ENCODE measurements around the gene TEX2.
"Not testable (repeated sequence)": the region's sequence is repeated elsewhere in the genome, so short reads cannot be mapped to it uniquely, and the experiment has no call there.

TEX2 gene

GRCh38 chr17:64131606-64132270 lies 131.3 kb downstream of the TEX2 start:
- no peak for DNase-seq

DNA sequence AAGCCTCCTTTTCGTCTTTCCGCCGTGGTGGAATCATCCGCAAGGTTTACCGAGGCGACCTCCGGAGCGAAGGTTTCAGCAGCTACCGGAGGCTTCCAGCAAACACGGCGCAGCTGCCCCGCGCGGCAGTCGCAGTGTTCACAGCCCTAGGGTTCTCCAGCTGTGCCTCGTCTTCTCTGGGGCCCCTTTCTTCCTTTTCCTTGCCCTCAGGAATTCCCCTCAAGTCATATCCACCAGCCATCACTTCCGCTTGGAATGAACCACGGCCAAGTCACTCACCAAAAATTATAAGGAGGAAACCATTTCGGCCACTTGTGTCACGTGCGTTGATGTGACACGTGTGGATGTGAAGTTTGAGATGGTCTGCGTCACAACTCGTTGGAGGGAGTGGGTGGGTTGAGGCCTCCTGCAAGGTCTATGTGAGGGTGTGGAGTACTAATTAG lies 132.5 kb downstream of the TEX2 start:
- DNase-seq, result peak; percentile 30

DNA sequence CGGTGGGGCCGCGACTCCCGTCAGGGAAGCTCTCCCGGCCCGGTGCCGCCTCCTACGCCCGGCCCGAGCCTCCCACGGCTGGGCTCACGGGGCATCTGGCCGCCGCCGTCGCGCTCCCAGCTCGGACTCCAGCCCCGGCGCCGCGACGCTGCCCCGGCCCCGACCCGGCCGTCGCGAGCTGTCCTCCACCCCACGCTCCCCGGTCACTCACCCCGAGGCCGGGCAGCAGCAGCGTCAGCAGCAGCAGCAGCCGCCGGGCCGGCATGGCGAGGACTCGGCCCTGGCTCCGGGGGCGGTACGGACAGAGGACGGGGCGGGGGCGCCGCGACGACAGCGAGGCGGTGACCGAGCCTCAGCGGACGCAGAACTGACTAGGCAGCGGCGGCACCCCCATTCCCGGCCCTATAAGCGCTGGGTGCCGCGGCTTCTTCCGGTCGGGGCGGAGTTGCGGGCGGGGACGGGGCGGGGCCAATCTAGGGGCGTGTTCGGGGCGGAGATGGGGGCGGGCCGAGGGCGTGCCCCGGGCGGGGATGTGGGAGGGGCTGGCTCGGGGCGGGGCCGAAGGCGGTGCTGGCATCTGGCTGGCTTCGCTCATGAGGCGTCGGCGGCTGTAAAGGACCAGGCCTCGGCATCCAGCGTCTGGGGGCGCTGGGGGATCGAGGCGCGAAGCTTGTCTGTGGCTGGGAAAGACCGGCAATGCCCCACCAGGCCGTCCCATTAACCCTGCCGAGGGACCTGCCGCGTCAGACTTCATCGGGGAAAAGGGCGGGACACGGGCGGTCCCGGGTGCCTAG lies 133.1 kb downstream of the TEX2 start, which contains the start of gene ERN1:
Gene ERN1 (minus strand): TSS at position 380 of the 794 bp plus-strand sequence. CDS start 115 bp downstream, at position 265.
- peak; percentile 92 for DNase-seq

DNA sequence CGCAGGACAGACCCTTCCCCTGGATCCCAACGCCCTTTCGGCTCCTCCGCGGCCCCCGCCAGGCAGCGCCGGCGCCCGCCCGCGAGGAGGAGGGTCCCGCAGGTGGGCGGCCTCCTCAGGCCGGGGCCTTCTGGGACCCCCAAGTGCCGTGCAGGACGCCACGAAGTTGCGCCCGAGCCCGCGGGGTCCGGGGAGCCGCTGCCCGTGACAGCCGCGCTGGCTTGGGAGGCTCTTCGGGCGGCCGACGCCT lies 133.6 kb downstream of the TEX2 start:
- DNase-seq, result no peak

GRCh38 chr17:64128787-64129514 lies 134.1 kb downstream of the TEX2 start:
- no peak for DNase-seq

DNA sequence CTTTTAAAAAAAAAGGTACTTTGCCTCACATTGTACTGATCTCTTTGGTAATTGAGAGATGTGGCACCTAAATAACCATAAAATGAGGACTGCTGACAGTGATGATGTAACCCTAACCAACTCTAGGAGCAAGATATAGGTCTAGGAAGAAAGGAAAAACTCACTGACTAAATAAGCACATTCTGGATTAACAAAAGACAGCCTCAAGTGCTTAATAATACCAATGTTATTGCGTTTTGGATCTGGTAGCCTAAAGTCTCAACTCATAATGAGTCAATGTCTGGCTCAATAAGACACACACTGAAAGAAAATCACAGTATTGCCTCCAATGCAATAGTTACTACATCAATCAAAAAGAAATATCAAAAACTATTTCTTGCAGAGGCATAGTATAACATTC lies 136.1 kb downstream of the TEX2 start:
- DNase-seq, result no peak

- DNase-seq, result no peak
These were observed 137.1 kb downstream of the TEX2 start for GRCh38 chr17:64125937-64126336.

DNA sequence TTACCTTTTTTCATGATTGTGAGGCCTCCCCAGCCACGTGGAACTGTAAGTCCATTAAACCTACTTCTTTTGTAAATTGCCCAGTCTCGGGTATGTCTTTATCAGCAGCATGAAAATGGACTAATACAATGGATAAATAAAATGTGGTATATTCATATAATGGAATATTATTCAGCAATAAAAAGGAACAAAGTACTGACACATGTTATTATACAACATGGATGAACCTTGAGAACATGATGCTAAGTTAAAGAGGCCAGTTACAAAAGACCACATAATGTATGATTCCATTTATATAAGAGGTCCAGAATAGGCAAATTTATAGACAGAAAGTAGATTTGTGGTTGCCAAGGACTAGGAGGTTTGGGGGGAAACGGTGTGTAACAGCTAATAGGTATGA lies 138.5 kb downstream of the TEX2 start:
- DNase-seq, result no peak

DNA sequence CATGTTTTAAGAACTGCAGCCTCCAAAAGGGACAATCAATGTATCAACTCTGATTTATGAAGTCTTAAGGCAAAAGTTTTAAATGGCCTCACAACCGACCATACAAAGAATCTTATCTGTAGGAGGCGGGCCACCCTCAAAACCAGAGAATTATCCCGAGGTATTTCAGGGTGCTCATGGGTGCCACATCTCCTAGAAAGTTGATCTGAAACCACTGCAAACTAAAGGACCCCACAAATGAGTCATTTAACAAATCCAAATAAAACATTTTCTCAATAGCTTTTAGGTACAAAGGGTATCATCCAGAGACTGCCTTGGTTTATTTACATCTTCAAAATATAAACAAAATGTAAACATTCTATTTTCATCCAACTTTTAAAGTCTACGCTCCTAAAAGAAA lies 139.9 kb downstream of the TEX2 start:
- DNase-seq, result no peak

DNA sequence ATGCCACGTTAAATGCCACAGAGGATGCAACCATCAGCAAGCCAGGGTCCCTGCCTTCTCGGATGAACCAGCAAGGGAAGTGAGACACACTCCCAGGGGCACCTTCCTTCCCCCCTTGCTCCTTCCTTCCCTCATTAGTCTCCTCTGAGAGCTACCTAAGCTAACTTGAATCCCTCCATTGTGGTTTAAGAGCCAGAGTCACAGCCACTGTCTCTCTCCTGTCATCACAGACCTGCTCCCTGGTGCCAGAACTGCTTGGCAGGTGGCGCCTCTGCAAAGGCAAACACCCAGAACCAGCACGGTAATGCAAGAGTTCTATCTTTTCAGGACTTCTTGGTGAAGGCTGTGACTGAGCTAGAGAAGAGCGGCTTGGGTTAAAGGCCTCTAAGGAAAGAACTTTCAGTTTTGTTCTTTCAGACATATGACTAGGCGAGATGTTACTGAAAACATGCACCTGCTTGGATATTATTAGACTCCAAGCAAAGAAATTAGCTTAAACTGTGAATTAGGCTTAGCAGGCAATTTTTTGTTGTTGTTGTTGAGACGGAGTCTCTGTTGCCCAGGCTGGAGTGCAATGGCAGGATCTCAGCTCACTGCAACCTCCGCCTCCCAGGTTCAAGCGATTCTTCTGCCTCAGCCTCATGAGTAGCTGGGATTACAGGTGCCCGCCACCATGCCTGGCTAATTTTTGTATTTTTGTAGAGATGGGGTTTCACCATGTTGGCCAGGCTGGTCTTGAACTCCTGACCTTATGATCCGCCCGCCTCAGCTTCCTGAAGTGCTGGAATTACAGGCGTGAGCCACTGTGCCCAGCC lies 141.9 kb downstream of the TEX2 start:
- DNase-seq, result not testable (repeated sequence)

DNA sequence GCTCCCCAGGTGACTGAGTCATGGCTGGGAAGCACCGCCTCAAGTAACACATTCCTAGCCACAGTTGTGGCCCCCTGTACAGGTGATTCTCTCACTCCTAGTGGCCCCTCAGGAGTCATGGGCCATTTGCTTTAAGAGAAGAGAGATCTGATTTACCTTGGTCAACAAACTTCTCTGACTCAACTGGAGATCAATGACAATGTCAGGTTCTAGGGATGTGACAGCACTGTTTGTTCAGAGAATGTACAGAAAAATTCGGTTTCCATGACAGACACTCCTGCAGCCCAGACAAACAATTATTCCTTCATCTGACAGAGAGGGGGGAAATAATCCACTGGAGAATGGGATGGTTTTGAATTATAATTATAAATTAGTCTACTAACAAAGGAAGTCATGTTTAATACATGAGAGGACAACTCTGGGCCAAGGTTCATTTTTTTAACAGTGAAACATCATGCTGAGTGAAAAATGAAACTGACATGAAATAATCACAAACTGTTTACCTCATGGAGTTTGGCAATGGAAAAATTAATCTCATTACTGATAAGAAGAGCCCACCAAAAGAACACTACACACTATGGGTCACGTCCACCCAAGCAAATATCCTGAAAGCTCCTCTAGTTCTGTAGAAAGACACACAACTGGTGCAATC lies 142.8 kb downstream of the TEX2 start:
- DNase-seq, result no peak

DNA sequence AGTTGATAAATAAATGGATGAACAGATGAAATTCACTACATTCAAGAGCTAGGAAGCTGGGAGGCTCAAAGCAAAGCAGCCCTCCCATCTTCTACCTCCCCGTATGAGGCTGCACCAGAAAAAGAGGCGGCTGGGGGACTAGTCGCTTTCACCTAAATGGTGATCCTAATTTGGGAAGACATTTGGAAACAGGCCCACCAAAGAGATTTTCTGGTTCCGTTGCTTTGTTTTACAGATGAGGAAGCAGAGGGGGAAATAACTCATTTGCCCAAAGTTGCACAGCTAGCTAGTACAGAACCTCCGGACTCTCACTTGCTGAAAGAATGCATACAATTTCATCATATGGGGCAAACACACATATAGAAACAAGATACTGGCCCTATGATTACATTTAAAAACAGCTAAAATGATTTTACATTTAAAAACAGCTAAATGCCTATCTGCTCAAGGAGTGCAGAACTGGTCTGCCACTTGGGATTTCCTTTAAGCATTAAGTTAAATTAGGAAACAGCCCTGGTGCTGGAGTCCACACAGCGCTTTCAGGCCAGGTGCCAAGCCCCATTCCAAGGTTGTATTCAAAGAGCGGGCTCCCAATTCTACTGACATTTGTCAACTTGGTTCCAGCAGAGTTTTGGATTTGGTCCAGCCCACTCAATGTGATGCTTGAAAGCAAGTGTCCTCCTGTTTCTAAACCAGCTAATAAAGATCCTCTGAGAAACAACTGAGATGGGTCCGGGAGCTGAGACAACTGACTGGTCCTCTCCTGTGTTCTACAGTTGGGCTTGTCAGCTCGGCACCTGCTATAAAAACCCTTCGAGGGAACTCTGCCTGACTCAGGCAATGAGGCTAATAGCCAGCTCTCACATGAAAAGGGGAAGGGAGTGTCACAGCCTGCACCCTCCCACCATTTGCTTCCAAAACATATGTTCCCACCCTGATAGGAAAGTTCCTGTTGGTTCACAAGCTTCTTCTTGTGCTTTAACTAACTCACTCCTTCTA lies 144.8 kb downstream of the TEX2 start:
- no peak for DNase-seq

GRCh38 chr17:64115822-64116534 lies 147.1 kb downstream of the TEX2 start:
- no peak for DNase-seq

GRCh38 chr17:64115043-64115698 lies 147.9 kb downstream of the TEX2 start:
- DNase-seq, result no peak

GRCh38 chr17:64113006-64113405 lies 150.1 kb downstream of the TEX2 start:
- no peak for DNase-seq

DNA sequence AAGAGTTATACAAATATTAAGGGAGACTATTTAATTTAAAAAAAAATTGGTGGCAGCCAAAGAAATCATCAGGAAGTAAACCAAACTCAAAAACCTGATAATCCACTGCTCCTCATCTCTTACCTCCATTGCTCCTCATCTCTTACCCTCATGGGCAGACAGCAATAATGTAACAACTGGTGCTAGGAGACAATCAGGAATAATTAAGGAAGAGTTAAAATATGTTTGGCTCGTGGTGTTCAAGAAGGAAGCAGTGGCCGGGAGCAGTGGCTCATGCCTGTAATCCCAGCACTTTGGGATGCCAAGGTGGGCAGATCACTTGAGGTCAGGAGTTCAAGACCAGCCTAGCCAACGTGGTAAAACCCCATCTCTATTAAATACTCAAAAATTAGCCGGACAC lies 151.2 kb downstream of the TEX2 start:
- DNase-seq, result no peak

DNA sequence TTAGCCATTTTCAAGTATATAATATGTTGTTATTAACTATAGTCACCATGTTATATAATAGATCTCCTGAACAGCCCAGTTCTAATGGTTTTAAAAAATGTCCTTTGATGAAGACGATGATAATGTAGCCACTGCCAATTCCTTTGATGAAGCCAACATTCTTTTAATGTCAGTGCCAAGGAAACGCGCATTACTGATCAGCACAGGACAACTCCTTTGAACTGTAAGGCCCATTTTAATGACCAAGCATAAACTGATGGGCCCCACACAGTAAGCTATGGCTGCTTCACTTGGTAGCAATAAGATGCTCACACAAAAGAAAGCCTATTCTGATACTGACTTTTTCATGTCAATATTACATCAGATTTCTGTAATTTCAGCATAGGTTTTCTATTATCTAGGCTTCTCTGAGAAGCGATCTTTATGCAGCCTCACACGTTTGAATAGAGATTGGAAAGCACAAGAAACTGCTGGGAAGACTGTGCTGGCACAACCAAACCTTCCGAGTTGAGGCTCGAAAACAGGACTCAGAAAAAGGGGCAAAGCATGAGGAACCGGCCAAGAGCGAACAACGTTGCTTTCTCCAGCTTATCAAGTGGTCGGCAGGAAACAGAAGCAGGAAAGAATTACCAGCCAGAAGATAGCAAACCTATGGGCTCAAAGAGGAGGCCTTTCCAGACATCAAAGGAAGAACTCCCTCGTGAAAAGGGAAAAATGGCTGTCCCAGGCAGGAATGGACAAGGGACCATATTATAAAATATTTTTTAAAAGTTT lies 152.5 kb downstream of the TEX2 start:
- DNase-seq, result no peak

DNA sequence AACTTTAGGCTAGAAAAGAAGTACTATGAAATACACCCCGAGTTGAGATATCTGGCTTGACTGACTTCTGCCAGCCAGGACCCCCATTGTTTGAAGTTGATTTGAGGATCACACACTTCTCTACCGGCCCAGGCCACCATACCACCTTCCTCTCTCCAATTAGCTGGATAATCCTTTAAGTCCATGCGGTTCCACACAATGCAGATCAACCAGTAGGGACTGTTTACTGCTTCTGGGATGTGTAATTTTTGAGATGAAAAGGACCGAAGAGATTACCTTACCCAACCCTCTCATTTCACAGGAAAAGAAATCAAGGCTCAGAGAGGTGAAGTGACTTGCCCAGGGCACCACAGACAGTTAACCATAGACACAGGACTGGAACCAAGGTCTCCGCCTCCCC lies 153.7 kb downstream of the TEX2 start:
- DNase-seq, result no peak
